Smooth muscle cell (in vitro differentiated cells): Measurements from ENCODE around the gene ZNF320. TPM values are rescaled to one million over a fixed set of nuclear protein-coding genes. Genes with fewer than 3 reads are reported as not detected.
"Not testable (repeated sequence)": the region's sequence is repeated elsewhere in the genome, so short reads cannot be mapped to it uniquely, and the experiment has no call there.

ENCODE experiments used
- DNase-seq: peaks from one replicate; lab custom pipeline; 2025; ENCODE audit not compliant: unreplicated experiment; lab: John Stamatoyannopoulos, UW
- H2AFZ ChIP-seq: fragments of 200-600 bp; sonication (generic); 2 replicates; pipeline ENCODE4 v1.6.0; 2016; ENCODE audit warnings: antibody characterized with exemption, low read depth, mild to moderate bottlenecking
- H3F3A ChIP-seq: fragments of 200-600 bp; sonication (generic); 2 replicates; pipeline ENCODE4 v1.6.0; 2017; ENCODE audit warnings: antibody characterized with exemption, low read depth
- H3K27ac ChIP-seq: fragments of 200-600 bp; sonication (generic); 2 replicates; pipeline ENCODE4 v1.5.1; 2016; ENCODE audit warnings: low read depth, mild to moderate bottlenecking
- H3K27me3 ChIP-seq: fragments of 200-600 bp; sonication (generic); 2 replicates; pipeline ENCODE4 v1.6.1; 2016; ENCODE audit warnings: low read depth, mild to moderate bottlenecking
- H3K36me3 ChIP-seq: fragments of 200-600 bp; sonication (generic); 2 replicates; pipeline ENCODE4 v1.5.1; 2016; ENCODE audit warnings: low read depth
- H3K4me1 ChIP-seq: fragments of 200-600 bp; sonication (generic); 2 replicates; pipeline ENCODE4 v1.5.1; 2016; ENCODE audit warnings: low read depth
- H3K4me2 ChIP-seq: fragments of 200-600 bp; sonication (generic); 2 replicates; pipeline ENCODE4 v1.6.0; 2016; ENCODE audit warnings: mild to moderate bottlenecking
- H3K4me3 ChIP-seq: fragments of 200-600 bp; sonication (generic); 2 replicates; pipeline ENCODE4 v1.5.1; 2016; ENCODE audit warnings: mild to moderate bottlenecking
- H3K79me2 ChIP-seq: fragments of 200-600 bp; sonication (generic); 2 replicates; pipeline ENCODE4 v1.6.0; 2016; ENCODE audit warnings: low read depth, mild to moderate bottlenecking
- H3K9ac ChIP-seq: fragments of 200-600 bp; sonication (generic); 2 replicates; pipeline ENCODE4 v1.6.0; 2016; ENCODE audit warnings: low read depth
- H3K9me3 ChIP-seq: fragments of 200-600 bp; sonication (generic); replicated peaks from 2 replicates; pipeline ENCODE4 v1.5.1; 2016; ENCODE audit warnings: low read depth
- H4K20me1 ChIP-seq: fragments of 200-600 bp; sonication (generic); 2 replicates; pipeline ENCODE4 v1.6.0; 2016; ENCODE audit warnings: low read depth
- WGBS: methylation state at CpG from one replicate; pipeline ENCODE4 v1.1.7; 2016; ENCODE audit warnings: low lambda C conversion rate; 5-methylcytosine and 5-hydroxymethylcytosine counted together
- polyA plus RNA-seq: library from polyadenylated mRNA; unstranded; fragments of >200 nt; fragmentation: Nextera tagmentation; extraction: Ambion mirVana; gene quantifications from 2 replicates; pipeline ENCODE4 v1.2.1, GENCODE V29; 2016
- total RNA-seq: library from RNA; depleted of rRNA; stranded (reverse); fragments of >200 nt; gene quantifications from 2 replicates; pipeline ENCODE4 v1.2.3, GENCODE V29; 2014
- TF ChIP-seq, protein P1 (sequence below): fragments of 200-600 bp; sonication (generic); IDR thresholded peaks from 2 replicates; pipeline ENCODE4 v1.5.1; 2017; ENCODE audit warnings: borderline replicate concordance, mild to moderate bottlenecking, antibody characterized with exemption; ENCODE audit not compliant: insufficient read depth, poor library complexity, severe bottlenecking

The ZNF320 gene
- total and polyA plus RNA-seq, 2 experiments from 2014 or later, result 6.2 to 14.7 TPM

DNA sequence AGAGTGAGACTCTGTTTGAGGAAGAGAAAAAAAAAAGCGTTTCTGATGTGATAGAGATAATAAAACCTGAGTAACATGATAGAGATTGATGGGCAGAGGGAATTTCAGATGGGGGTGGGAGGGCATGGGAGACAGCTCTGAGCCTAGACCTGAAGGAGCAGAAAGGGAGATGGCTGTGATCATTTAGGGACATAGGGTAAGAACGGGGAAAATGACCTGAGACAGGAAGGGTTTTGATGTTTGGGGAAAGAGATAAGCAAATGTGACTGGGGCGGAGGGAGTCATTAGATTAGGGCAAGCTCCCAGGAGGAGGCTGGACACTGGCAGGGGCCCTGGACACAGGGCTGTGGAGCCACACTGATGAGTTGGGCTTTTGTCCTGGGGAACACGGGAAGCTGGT, 6.1 kb downstream of the ZNF320 start:
- no peak overlapping the region for H3K9ac ChIP-seq
- no peak for DNase-seq
- no peak overlapping the region for H3K4me3 ChIP-seq
- peaks cover 4% of the 10 kb centered on the region for H4K20me1 ChIP-seq
- H3K4me1 ChIP-seq, result peaks cover 5% of the 10 kb centered on the region
- no peak overlapping the region for H3K27ac ChIP-seq
- no peaks in the 10 kb centered on the region for H3F3A ChIP-seq
- H3K36me3 ChIP-seq, result peaks cover 21% of the 10 kb centered on the region
- 73% methylated on average over 4 of the region's 4 CpGs for WGBS
- no peaks in the 10 kb centered on the region for H3K9me3 ChIP-seq
- H3K4me2 ChIP-seq, result no peak overlapping the region
- TF ChIP-seq, protein P1, sequence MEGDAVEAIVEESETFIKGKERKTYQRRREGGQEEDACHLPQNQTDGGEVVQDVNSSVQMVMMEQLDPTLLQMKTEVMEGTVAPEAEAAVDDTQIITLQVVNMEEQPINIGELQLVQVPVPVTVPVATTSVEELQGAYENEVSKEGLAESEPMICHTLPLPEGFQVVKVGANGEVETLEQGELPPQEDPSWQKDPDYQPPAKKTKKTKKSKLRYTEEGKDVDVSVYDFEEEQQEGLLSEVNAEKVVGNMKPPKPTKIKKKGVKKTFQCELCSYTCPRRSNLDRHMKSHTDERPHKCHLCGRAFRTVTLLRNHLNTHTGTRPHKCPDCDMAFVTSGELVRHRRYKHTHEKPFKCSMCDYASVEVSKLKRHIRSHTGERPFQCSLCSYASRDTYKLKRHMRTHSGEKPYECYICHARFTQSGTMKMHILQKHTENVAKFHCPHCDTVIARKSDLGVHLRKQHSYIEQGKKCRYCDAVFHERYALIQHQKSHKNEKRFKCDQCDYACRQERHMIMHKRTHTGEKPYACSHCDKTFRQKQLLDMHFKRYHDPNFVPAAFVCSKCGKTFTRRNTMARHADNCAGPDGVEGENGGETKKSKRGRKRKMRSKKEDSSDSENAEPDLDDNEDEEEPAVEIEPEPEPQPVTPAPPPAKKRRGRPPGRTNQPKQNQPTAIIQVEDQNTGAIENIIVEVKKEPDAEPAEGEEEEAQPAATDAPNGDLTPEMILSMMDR, result no peak
- H3K27me3 ChIP-seq, result no peaks in the 10 kb centered on the region
- peaks cover 42% of the 10 kb centered on the region for H3K79me2 ChIP-seq
- H2AFZ ChIP-seq, result no peak overlapping the region

DNA sequence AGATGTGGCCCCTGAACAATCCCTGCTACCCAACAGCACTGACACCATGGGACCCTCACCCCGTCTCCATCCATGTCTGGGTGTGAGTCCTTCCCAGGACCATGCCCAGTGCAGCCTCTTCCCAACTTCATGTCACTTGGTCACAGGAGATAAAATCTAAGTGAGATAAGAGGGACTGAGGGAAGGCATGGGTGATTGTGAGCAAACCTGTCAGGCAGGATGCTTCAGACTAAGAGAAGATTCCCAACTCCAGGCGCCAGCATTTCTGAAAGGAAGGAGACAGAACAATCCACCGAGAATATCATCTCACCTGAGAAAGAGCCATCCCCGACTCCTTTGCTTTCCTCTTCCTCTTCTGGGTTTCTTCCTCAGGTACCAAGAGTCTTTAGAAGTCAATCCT, 7.5 kb downstream of the ZNF320 start:
- H3K4me2 ChIP-seq, result no peak overlapping the region
- no peaks in the 10 kb centered on the region for H3K9me3 ChIP-seq
- H3K4me3 ChIP-seq, result no peak overlapping the region
- no peak overlapping the region for H2AFZ ChIP-seq
- H3K4me1 ChIP-seq, result no peaks in the 10 kb centered on the region
- no peak for DNase-seq
- no peaks in the 10 kb centered on the region for H3K27me3 ChIP-seq
- no peak overlapping the region for H3K27ac ChIP-seq
- H3K79me2 ChIP-seq, result peaks cover 28% of the 10 kb centered on the region
- H3K9ac ChIP-seq, result no peak overlapping the region
- peaks cover 24% of the 10 kb centered on the region for H3K36me3 ChIP-seq
- H3F3A ChIP-seq, result no peaks in the 10 kb centered on the region
- peaks cover 4% of the 10 kb centered on the region for H4K20me1 ChIP-seq
- WGBS, result 83% methylated on average over 4 of the region's 4 CpGs
- TF ChIP-seq, protein P1, result no peak

DNA sequence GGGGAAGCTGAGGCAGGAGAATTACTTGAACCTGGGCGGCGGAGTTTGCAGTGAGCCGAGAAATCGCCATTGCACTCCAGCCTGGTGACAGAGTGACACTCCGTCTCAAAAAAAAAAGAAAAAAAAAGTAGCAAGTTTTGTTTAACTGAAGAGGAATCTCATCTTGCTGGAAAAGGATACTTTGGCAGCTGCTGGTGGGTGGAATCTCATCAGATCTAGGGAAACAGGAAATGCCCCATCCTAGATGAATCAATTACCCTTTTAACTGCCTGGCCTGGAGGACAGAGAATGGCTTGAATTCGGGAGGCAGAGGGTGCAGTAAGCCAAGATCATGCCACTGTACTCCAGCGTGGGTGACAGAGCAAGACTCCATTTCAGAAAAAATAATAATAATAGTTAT, 8.4 kb downstream of the ZNF320 start:
- H3K4me1 ChIP-seq, result no peaks in the 10 kb centered on the region
- no peaks in the 10 kb centered on the region for H3F3A ChIP-seq
- no peaks in the 10 kb centered on the region for H3K9me3 ChIP-seq
- H4K20me1 ChIP-seq, result peaks cover 4% of the 10 kb centered on the region
- H3K27me3 ChIP-seq, result no peaks in the 10 kb centered on the region
- no peak overlapping the region for H3K9ac ChIP-seq
- peaks cover 20% of the 10 kb centered on the region for H3K79me2 ChIP-seq
- no peak for DNase-seq
- H3K36me3 ChIP-seq, result peaks cover 32% of the 10 kb centered on the region
- TF ChIP-seq, protein P1, result no peak
- H3K4me3 ChIP-seq, result no peak overlapping the region
- H3K4me2 ChIP-seq, result no peak overlapping the region
- 87% methylated on average over 7 of the region's 7 CpGs for WGBS
- no peak overlapping the region for H3K27ac ChIP-seq
- H2AFZ ChIP-seq, result no peak overlapping the region

DNA sequence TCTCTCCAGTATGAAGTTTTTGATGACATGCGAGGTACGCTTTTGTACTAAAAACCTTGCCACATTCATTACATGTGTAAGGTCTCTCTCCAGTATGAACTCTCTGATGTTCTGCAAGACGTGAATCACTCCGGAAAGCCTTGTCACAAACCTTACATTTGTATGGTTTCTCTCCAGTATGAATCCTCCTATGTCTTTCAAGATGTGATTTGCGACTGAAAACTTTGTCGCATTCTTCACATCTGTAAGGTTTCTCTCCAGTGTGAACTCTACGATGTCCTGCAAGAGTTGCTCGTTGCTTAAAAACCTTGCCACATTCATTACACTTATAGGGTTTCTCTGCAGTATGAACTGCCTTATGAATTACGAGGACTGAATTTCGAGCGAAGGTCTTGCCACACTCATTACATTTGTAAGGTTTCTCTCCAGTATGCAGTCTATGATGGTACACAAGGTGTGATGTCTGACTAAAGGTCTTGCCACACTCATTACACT, 16.5 kb downstream of the ZNF320 start:
- no peaks in the 10 kb centered on the region for H3K4me1 ChIP-seq
- TF ChIP-seq, protein P1, result no peak
- DNase-seq, result no peak

DNA sequence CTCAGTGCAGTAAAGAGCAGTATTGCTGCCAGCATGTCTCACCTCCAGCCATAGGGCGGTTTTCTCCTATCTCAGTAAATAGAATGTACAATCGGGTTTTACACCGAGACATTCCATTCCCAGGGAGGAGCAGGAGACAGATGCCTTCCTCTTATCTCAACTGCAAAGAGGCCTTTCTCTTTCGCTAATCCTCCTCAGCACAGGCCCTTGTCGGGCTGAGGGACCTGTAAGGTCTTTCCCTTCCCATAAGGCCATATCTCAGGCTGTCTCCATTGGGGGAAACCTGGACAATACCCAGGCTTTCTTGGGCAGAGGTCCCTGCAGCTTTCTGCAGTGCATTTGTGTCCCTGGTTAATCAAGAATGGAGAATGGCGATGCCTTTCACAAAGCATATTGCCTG, 24.4 kb downstream of the ZNF320 start:
- H3K79me2 ChIP-seq, H4K20me1 ChIP-seq, H3K4me1 ChIP-seq, H3K27me3 ChIP-seq, H3K4me2 ChIP-seq, H3K27ac ChIP-seq, H3K9ac ChIP-seq, H3K36me3 ChIP-seq, H3K4me3 ChIP-seq, H3K9me3 ChIP-seq, H3F3A ChIP-seq, DNase-seq, H2AFZ ChIP-seq: not testable (repeated sequence)
- 60% methylated on average over 6 of the region's 6 CpGs for WGBS

More for the DNA sequence above, 16.5 kb downstream of the ZNF320 start:
- no peak overlapping the region for H3K27ac ChIP-seq
- H3K36me3 ChIP-seq, result peaks cover 62% of the 10 kb centered on the region
- H3F3A ChIP-seq, result peaks cover 3% of the 10 kb centered on the region
- no peak overlapping the region for H3K4me3 ChIP-seq
- peaks cover 16% of the 10 kb centered on the region for H3K9me3 ChIP-seq
- H3K9ac ChIP-seq, result no peak overlapping the region
- H3K27me3 ChIP-seq, result no peaks in the 10 kb centered on the region
- H3K79me2 ChIP-seq, result no peaks in the 10 kb centered on the region
- H4K20me1 ChIP-seq, result no peaks in the 10 kb centered on the region
- 95% methylated on average over 11 of the region's 11 CpGs for WGBS
- no peak overlapping the region for H2AFZ ChIP-seq
- H3K4me2 ChIP-seq, result no peak overlapping the region
